Ovary (tissue), 3 donors: ENCODE measurements around the gene BZW1.

Experiments
- CTCF ChIP-seq, 3 donors: fragments of 450-650 bp in 2 of 3; fragments of 200-600 bp in 1 of 3; IDR thresholded peaks; one replicate each; pipeline versions ENCODE4 v1.5.1 to v1.8.0; 2016 to 2022; ENCODE audit warnings: antibody characterized with exemption in 3 of 3, mild to moderate bottlenecking in 1 of 3
- POLR2A ChIP-seq: fragments of 450-650 bp; IDR thresholded peaks from one replicate; pipeline ENCODE4 v1.6.1; 2017; ENCODE audit warnings: antibody characterized with exemption, mild to moderate bottlenecking, moderate library complexity
- donor health status: DM: no; HTN: no; CAD: no.

DNA sequence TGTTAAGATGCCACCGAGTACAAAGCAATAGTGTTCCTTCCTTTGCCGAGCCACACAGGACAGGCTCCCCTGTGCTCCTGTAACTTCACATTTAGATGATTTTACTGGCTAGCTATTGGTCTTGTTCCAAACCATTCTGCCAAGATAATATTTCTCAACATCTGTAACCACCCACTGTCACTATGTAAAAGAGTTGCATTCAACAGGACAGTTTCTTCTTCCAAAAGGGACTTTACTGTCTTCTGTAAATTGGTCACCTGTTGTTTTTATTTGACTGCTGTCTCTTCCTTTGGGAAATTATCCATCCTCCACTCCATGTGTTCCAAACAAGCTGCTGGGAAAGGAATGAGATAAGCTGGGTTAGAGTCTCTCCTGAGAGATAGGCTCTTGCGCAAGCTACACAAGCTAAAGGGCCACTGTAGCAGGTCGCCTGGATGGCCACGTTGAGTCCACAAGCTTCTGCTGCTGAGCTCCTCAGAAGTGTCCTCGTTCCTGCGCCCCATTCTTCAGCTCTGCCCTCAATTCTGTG, 14.4 kb upstream of the BZW1 start:
- TF ChIP-seq CTCF (IDR thresholded peaks at IDR 0.05) (no peak), POLR2A (no peak)
